HepG2 (cell line): Measurements from ENCODE around the gene SNAPIN. TPM values are rescaled to one million over a fixed set of nuclear protein-coding genes. Genes with fewer than 3 reads are reported as not detected.

ENCODE experiments used
- BCL3 ChIP-seq: sonication (generic); formaldehyde crosslinking; IDR thresholded peaks from 2 replicates; pipeline ENCODE4 v1.5.1; 2020; ENCODE audit warnings: mild to moderate bottlenecking, missing genetic modification reagents, moderate library complexity
- GTF2F1 ChIP-seq: fragments of 150-350 bp; IDR thresholded peaks from 2 replicates; pipeline ENCODE4 v1.6.1; 2014; ENCODE audit warnings: low read length
- HMG20B ChIP-seq: conservative IDR thresholded peaks from 2 replicates; pipeline ENCODE4 v1.6.1; 2016; ENCODE audit warnings: missing genetic modification reagents, missing compliant biosample characterization
- PLSCR1 ChIP-seq: sonication (generic); formaldehyde crosslinking; IDR thresholded peaks from 2 replicates; pipeline ENCODE4 v1.5.0; 2020; ENCODE audit warnings: missing genetic modification reagents, mild to moderate bottlenecking, borderline replicate concordance
- PRDM15 ChIP-seq: sonication (generic); formaldehyde crosslinking; IDR thresholded peaks from 2 replicates; pipeline ENCODE4 v1.4.0; 2020; ENCODE audit warnings: missing genetic modification reagents
- SNAI1 ChIP-seq: sonication (generic); formaldehyde crosslinking; IDR thresholded peaks from 2 replicates; pipeline ENCODE4 v1.5.0; 2020; ENCODE audit warnings: mild to moderate bottlenecking, missing genetic modification reagents, borderline replicate concordance
- ZBTB43 ChIP-seq: sonication (generic); formaldehyde crosslinking; conservative IDR thresholded peaks from 2 replicates; pipeline ENCODE4 v1.4.0; 2020; ENCODE audit warnings: missing genetic modification reagents
- ZGPAT ChIP-seq: IDR thresholded peaks from 2 replicates; pipeline ENCODE4 v1.6.1; 2016; ENCODE audit warnings: mild to moderate bottlenecking
- ZNF567 ChIP-seq: sonication (generic); formaldehyde crosslinking; IDR thresholded peaks from 2 replicates; pipeline ENCODE4 v1.8.1; 2023; ENCODE audit warnings: mild to moderate bottlenecking, missing genetic modification reagents, borderline replicate concordance
- ZNF646 ChIP-seq: sonication (generic); formaldehyde crosslinking; IDR thresholded peaks from 2 replicates; pipeline ENCODE4 v1.9.0; 2021; ENCODE audit warnings: mild to moderate bottlenecking, missing genetic modification reagents
- ZNF850 ChIP-seq: sonication (generic); formaldehyde crosslinking; conservative IDR thresholded peaks from 2 replicates; pipeline ENCODE4 v1.9.0; 2021; ENCODE audit warnings: mild to moderate bottlenecking, missing genetic modification reagents
- ZSCAN9 ChIP-seq: IDR thresholded peaks from 2 replicates; pipeline ENCODE4 v1.6.1; 2016; ENCODE audit warnings: borderline replicate concordance
- polyA plus RNA-seq, 8 experiments: library from polyadenylated mRNA; depleted of rRNA in 3 of 8; stranded (reverse) in 7 of 8; unstranded in 1 of 8; fragments of >200 nt; fragmentation: Illumina TruSeq in 4 of 8; extraction: Trizol in 4 of 8; gene quantifications; 2 replicates each; pipeline versions ENCODE4 v1.2.1 to v1.2.3, GENCODE V29; 2011 to 2016; ENCODE audit warnings: low read depth in 4 of 8, missing spikeins in 1 of 8, mixed read lengths in 1 of 8; ENCODE audit not compliant: insufficient read depth in 1 of 8
- total RNA-seq, 5 experiments: library from RNA; depleted of rRNA; stranded (reverse); fragments of >200 nt; fragmentation: Illumina TruSeq; extraction: Trizol; gene quantifications; 2 replicates each; pipeline ENCODE4 v1.2.3, GENCODE V29; 2016; ENCODE audit warnings: low read depth in 1 of 5

The SNAPIN gene
- total and polyA plus RNA-seq, 2 of the 13 experiments (the other 11 are each of a cell fraction or from before 2014, with no cell fraction given) = 23.9 to 25.7 TPM

GRCh38 chr1:153631047-153632022 lies 27.2 kb upstream of the SNAPIN start (continued):
- TF ChIP-seq PLSCR1 (no peak), ZSCAN9 (CRISPR knock-in tag) (no peak), GTF2F1 (no peak), ZNF567 (CRISPR knock-in tag) (no peak), ZNF850 (CRISPR knock-in tag) (no peak), SNAI1 (no peak), ZBTB43 (CRISPR knock-in tag) (no peak), BCL3 (CRISPR knock-in tag) (no peak), ZNF646 (CRISPR knock-in tag) (no peak), HMG20B (CRISPR knock-in tag) (no peak), ZGPAT (CRISPR knock-in tag) (no peak), PRDM15 (no peak)
